K562 (cell line): ENCODE measurements around the gene SLX4IP. TPM values are rescaled to one million over a fixed set of nuclear protein-coding genes. Genes with fewer than 3 reads are reported as not detected.

ENCODE experiments used
- ATAC-seq: fragments of 200-7000 bp; cut with Tn5 transposase; 3 replicates; pipeline ENCODE4 v1.9.1; 2020; ENCODE audit warnings: moderate library complexity
- BruUV-seq: library from RNA; stranded (reverse); fragments of 400-500 nt; replicated peaks from 2 replicates; lab custom pipeline; 2021; lab: Mats Ljungman, UMichigan
- CTCF ChIA-PET: fragments of 300-600 bp; formaldehyde crosslinking; extraction: SDS; loops from one replicate; lab custom pipeline; 2021; ENCODE audit warnings: low intra/inter-chr PET ratio; lab: Yijun Ruan, JAX
- POLR2A ChIA-PET: fragments of 300-600, 350-650 bp; sonication (Branson Sonifier 250); formaldehyde crosslinking; extraction: SDS; loops from one replicate; lab custom pipeline; 2021; ENCODE audit warnings: antibody characterized with exemption, inconsistent platforms; lab: Yijun Ruan, JAX
- DNase-seq, 4 experiments: peaks; one replicate each; pipeline versions ENCODE4 v3.0.0 to v3.0.0-alpha.2; 2011 to 2018; ENCODE audit warnings: low spot score in 3 of 4, mixed read lengths in 3 of 4; ENCODE audit errors: extremely low read depth in 1 of 4
- FAIRE-seq: peaks from 2 replicates; lab custom pipeline; 2011; peaks lifted over from hg19 to GRCh38; lab: Jason Lieb, UNC
- H2AFZ ChIP-seq: 2 replicates; pipeline ENCODE4 v1.6.0; 2011; ENCODE audit warnings: low read depth, low read length, control low read depth, inconsistent platforms
- H3K27ac ChIP-seq: fragments of 200-600 bp; 3 replicates; pipeline ENCODE4 v1.8.0; 2011; ENCODE audit warnings: low read depth, mild to moderate bottlenecking, control low read depth, inconsistent platforms, low read length, moderate library complexity, mixed read lengths; ENCODE audit errors: extremely low read depth
- H3K27me3 ChIP-seq, 2 experiments: fragments of 300-600 bp in 1 of 2; 2 replicates in 1 of 2; 3 replicates in 1 of 2; pipeline versions ENCODE4 v1.6.0 to v1.8.0; 2011; ENCODE audit warnings: inconsistent platforms in 2 of 2, low read length in 2 of 2, mild to moderate bottlenecking in 1 of 2, mixed read lengths in 1 of 2, moderate library complexity in 1 of 2; ENCODE audit not compliant: control insufficient read depth in 2 of 2, insufficient read depth in 2 of 2
- H3K36me3 ChIP-seq: fragments of 300-600 bp; 3 replicates; pipeline ENCODE4 v1.8.0; 2011; ENCODE audit warnings: mild to moderate bottlenecking, low read length, inconsistent platforms; ENCODE audit not compliant: control insufficient read depth, insufficient read depth
- H3K4me1 ChIP-seq, 2 experiments: fragments of 200-600 bp in 1 of 2; replicated peaks in 1 of 2; 2 replicates in 1 of 2; 3 replicates in 1 of 2; pipeline versions ENCODE4 v1.5.1 to v1.8.0; 2011; ENCODE audit warnings: inconsistent platforms in 2 of 2, low read length in 2 of 2, mild to moderate bottlenecking in 1 of 2, mixed read lengths in 1 of 2, moderate library complexity in 1 of 2; ENCODE audit not compliant: control insufficient read depth in 2 of 2, insufficient read depth in 2 of 2
- H3K4me2 ChIP-seq: 2 replicates; pipeline ENCODE4 v1.6.1; 2011; ENCODE audit warnings: low read length, control low read depth, inconsistent platforms, mixed read lengths; ENCODE audit not compliant: insufficient read depth
- H3K4me3 ChIP-seq: fragments of 200-600 bp; sonication (generic), shearing (Covaris generic); 2 replicates; pipeline ENCODE4 v1.5.1; 2016; ENCODE audit warnings: control low read depth, inconsistent platforms
- H3K79me2 ChIP-seq: fragments of 200-600 bp; 3 replicates; pipeline ENCODE4 v1.8.0; 2011; ENCODE audit warnings: low read length, inconsistent platforms; ENCODE audit not compliant: control insufficient read depth, insufficient read depth
- H3K9ac ChIP-seq, 2 experiments: 2 replicates each; pipeline versions ENCODE4 v1.6.0 to v1.6.1; 2011; ENCODE audit warnings: low read depth in 2 of 2, low read length in 2 of 2, control low read depth in 1 of 2, inconsistent platforms in 1 of 2, mild to moderate bottlenecking in 1 of 2, mixed read lengths in 1 of 2; ENCODE audit not compliant: insufficient read depth in 1 of 2
- H3K9me1 ChIP-seq: one replicate; pipeline ENCODE4 v1.6.0; 2011; ENCODE audit warnings: inconsistent platforms, mild to moderate bottlenecking, low read length, moderate library complexity; ENCODE audit not compliant: control insufficient read depth, insufficient read depth
- H3K9me3 ChIP-seq: replicated peaks from 2 replicates; pipeline ENCODE4 v1.5.1; 2011; ENCODE audit warnings: low read depth, low read length, inconsistent platforms; ENCODE audit not compliant: control insufficient read depth, insufficient read depth
- H4K20me1 ChIP-seq: replicated peaks from 2 replicates; pipeline ENCODE4 v1.6.1; 2011; ENCODE audit warnings: low read length, inconsistent platforms, mixed read lengths; ENCODE audit not compliant: control insufficient read depth, insufficient read depth
- CTCF ChIP-seq, 3 experiments: IDR thresholded peaks in 2 of 3; conservative IDR thresholded peaks in 1 of 3; 2 replicates each; pipeline ENCODE4 v1.5.1; 2011 to 2012; ENCODE audit warnings: low read length in 3 of 3, mild to moderate bottlenecking in 3 of 3, control low read depth in 2 of 3, improper control_type of control experiment in 1 of 3, inconsistent platforms in 1 of 3, low read depth in 1 of 3, mixed read lengths in 1 of 3, moderate library complexity in 1 of 3; ENCODE audit not compliant: insufficient read depth in 2 of 3
- KDM5B ChIP-seq: fragments of 200-600 bp; sonication (generic); IDR thresholded peaks from 2 replicates; pipeline ENCODE4 v1.6.1; 2012; ENCODE audit warnings: low read depth, mild to moderate bottlenecking, moderate library complexity, low read length, control low read depth, inconsistent platforms; ENCODE audit not compliant: insufficient replicate concordance
- MITF ChIP-seq: IDR thresholded peaks from 2 replicates; pipeline ENCODE4 v1.6.1; 2014; ENCODE audit warnings: antibody characterized with exemption
- PTRF ChIP-seq: fragments of 450-650 bp; IDR thresholded peaks from 2 replicates; pipeline ENCODE4 v1.6.1; 2016; ENCODE audit warnings: mild to moderate bottlenecking, missing genetic modification characterization, missing compliant biosample characterization
- RFX1 ChIP-seq: fragments of 450-650 bp; IDR thresholded peaks from 2 replicates; pipeline ENCODE4 v1.6.1; 2016; ENCODE audit warnings: mild to moderate bottlenecking, moderate library complexity
- ZMIZ1 ChIP-seq, 2 experiments: fragments of 150-350 bp in 1 of 2; IDR thresholded peaks; 2 replicates each; pipeline ENCODE4 v1.6.1; 2012 to 2016; ENCODE audit warnings: low read depth in 2 of 2, low read length in 2 of 2, mild to moderate bottlenecking in 1 of 2, moderate library complexity in 1 of 2
- ZNF165 ChIP-seq: fragments of 250-450 bp; sonication (Bioruptor Pico); IDR thresholded peaks from 2 replicates; pipeline ENCODE4 v1.4.0; 2020; ENCODE audit warnings: borderline replicate concordance
- ZNF184 ChIP-seq: sonication (generic); formaldehyde crosslinking; IDR thresholded peaks from 2 replicates; pipeline ENCODE4 v1.5.0; 2020; ENCODE audit warnings: missing genetic modification reagents
- ZNF740 ChIP-seq, 3 experiments: fragments of 200-800 bp in 1 of 3; sonication (Bioruptor generic) in 1 of 3; sonication (generic) in 1 of 3; formaldehyde crosslinking in 1 of 3; IDR thresholded peaks; 2 replicates each; pipeline versions ENCODE4 v1.6.1 to v1.8.0; 2016 to 2022; ENCODE audit warnings: mild to moderate bottlenecking in 2 of 3, missing compliant biosample characterization in 2 of 3, missing genetic modification characterization in 2 of 3, missing genetic modification reagents in 1 of 3
- WGBS: fragments of 100-300 bp; shearing (Covaris generic); methylation state at CpG from one replicate; pipeline ENCODE4 v1.1.6; 2016; ENCODE audit warnings: low coverage, mixed read lengths; ENCODE audit not compliant: insufficient coverage; ENCODE audit errors: missing lambda C conversion rate; 5-methylcytosine and 5-hydroxymethylcytosine counted together
- in situ Hi-C: fragments of 300-500 bp; cut with MboI; formaldehyde crosslinking; loops from 4 replicates; pipeline ENCODE4 v1.15.0; 2018; ENCODE audit warnings: inconsistent platforms, mixed read lengths
- intact Hi-C: fragments of 100-400 bp; cut with micrococcal nuclease; formaldehyde crosslinking; loops from 2 replicates; pipeline ENCODE4 v1.14.2; 2022
- polyA plus RNA-seq, 8 experiments: library from polyadenylated mRNA; depleted of rRNA in 4 of 8; stranded (reverse) in 5 of 8; unstranded in 3 of 8; fragments of >200 nt; fragmentation: Nextera tagmentation in 2 of 8; fragmentation: Illumina TruSeq in 1 of 8; extraction: Ambion mirVana in 2 of 8; extraction: Trizol in 1 of 8; gene quantifications; 2 replicates each; pipeline versions ENCODE4 v1.2.1 to v1.2.3, GENCODE V29; 2011 to 2014; ENCODE audit warnings: inconsistent platforms in 1 of 8, missing spikeins in 1 of 8
- total RNA-seq, 7 experiments: library from RNA; depleted of rRNA in 6 of 7; stranded (reverse); fragments of >200 nt in 6 of 7; fragmentation: Illumina TruSeq in 2 of 7; extraction: Trizol in 2 of 7; gene quantifications; 2 replicates each; pipeline versions ENCODE4 v1.2.1 to v1.2.3, GENCODE V29; 2011 to 2021; ENCODE audit warnings: low replicate concordance in 1 of 7

The SLX4IP gene
- total and polyA plus RNA-seq, 9 of the 15 experiments (the other 6 are each of a cell fraction or from before 2014, with no cell fraction given), result 1.5 to 5.9 (median 3.5) TPM

GRCh38 chr20:10412591-10413408, 22.3 kb upstream of the SLX4IP start (continued):
- TF ChIP-seq ZNF165 (CRISPR knock-in tag), result no peak
- peak in 1 of 3 experiments; percentile 7; a peak in 1 of 6 replicates for TF ChIP-seq CTCF (IDR thresholded peaks at IDR 0.05 in 2 of 3, conservative IDR thresholded peaks at IDR 0.05 in 1 of 3; ENCODE audit: insufficient read depth in 2 of 3, low read depth in 1 of 3, low read length in 3 of 3)
- TF ChIP-seq ZNF740 (CRISPR knock-in tag; IDR thresholded peaks at IDR 0.05), result no peak
- TF ChIP-seq ZNF740 (tag; IDR thresholded peaks at IDR 0.05), result no peak

GRCh38 chr20:10415013-10415650, 20.0 kb upstream of the SLX4IP start:
- no peaks in the 10 kb centered on the region for H4K20me1 ChIP-seq
- 33% methylated on average over 3 of the region's 3 CpGs for WGBS
- DNase-seq (peak in 1 of 4 experiments; percentile 5), FAIRE-seq (no peak), ATAC-seq (no peak)
- H3K79me2 ChIP-seq, result peaks cover 13% of the 10 kb centered on the region
- no peaks in the 10 kb centered on the region for H3K4me1 ChIP-seq
- H3K9ac ChIP-seq, result no peak overlapping the region
- intact Hi-C loops (no loop called here), in situ Hi-C loops (loop anchor here (25.0 kb wide), 1 partner anchor 1803 kb away; no protein-coding TSS in a partner anchor)
- H3K27ac ChIP-seq, result no peak overlapping the region
- no peaks in the 10 kb centered on the region for H3K27me3 ChIP-seq
- no peaks in the 10 kb centered on the region for H3K9me1 ChIP-seq
- H3K4me2 ChIP-seq, result no peak overlapping the region
- no TSS peak for BruUV-seq
- POLR2A ChIA-PET, result no interaction called here
- no peak overlapping the region for H2AFZ ChIP-seq
- TF ChIP-seq RFX1, result peak; percentile 85
- TF ChIP-seq ZMIZ1 (IDR thresholded peaks at IDR 0.05; ENCODE audit: low read depth in 2 of 2, low read length in 2 of 2), result no peak
- no peak for TF ChIP-seq ZNF184 (CRISPR knock-in tag)
- no peak for TF ChIP-seq MITF
- no peak for TF ChIP-seq KDM5B
- no peak for TF ChIP-seq PTRF (tag)
- TF ChIP-seq, all 486 proteins: peak for 1
- H3K9me3 ChIP-seq, result no peaks in the 10 kb centered on the region
- peaks cover 60% of the 10 kb centered on the region for H3K36me3 ChIP-seq
- no peak overlapping the region for H3K4me3 ChIP-seq
- CTCF ChIA-PET, result interaction anchor here (0.7 kb wide), 1 partner anchor 95 kb away, joined by 4 read pairs; no protein-coding TSS in a partner anchor
